HepG2 (cell line): ENCODE measurements around the gene TUBA4B. TPM values are rescaled to one million over a fixed set of nuclear protein-coding genes. Genes with fewer than 3 reads are reported as not detected.
A peak's percentile ranks its signal among the peaks of the same experiment; 100 is the strongest.

Experiments
- ATF1 ChIP-seq: IDR thresholded peaks from 2 replicates; pipeline ENCODE4 v1.6.1; 2016; ENCODE audit warnings: mild to moderate bottlenecking, control low read depth
- ATF7 ChIP-seq, 2 experiments: fragments of 450-650 bp in 1 of 2; sonication (generic) in 1 of 2; formaldehyde crosslinking in 1 of 2; IDR thresholded peaks; 2 replicates each; pipeline versions ENCODE4 v1.4.0 to v1.6.1; 2016 to 2020; ENCODE audit warnings: antibody characterized with exemption in 1 of 2, mild to moderate bottlenecking in 1 of 2, missing genetic modification reagents in 1 of 2
- GTF3A ChIP-seq: sonication (generic); formaldehyde crosslinking; conservative IDR thresholded peaks from 2 replicates; pipeline ENCODE4 v1.4.0; 2020; ENCODE audit warnings: mild to moderate bottlenecking, missing genetic modification reagents
- HNRNPLL ChIP-seq: fragments of 200-400 bp; formaldehyde crosslinking; IDR thresholded peaks from 2 replicates; pipeline ENCODE4 v1.6.1; 2017; ENCODE audit warnings: mild to moderate bottlenecking, low read depth, low read length; ENCODE audit not compliant: poor library complexity, severe bottlenecking
- PHF5A ChIP-seq: IDR thresholded peaks from one replicate; pipeline ENCODE4 v1.6.1; 2018; ENCODE audit warnings: low read depth, missing genetic modification reagents; ENCODE audit not compliant: unreplicated experiment
- RAD21 ChIP-seq: fragments of 450-650 bp; formaldehyde crosslinking; IDR thresholded peaks from 2 replicates; pipeline ENCODE4 v1.5.0; 2020; ENCODE audit warnings: mild to moderate bottlenecking
- SMARCC2 ChIP-seq: fragments of 450-650 bp; IDR thresholded peaks from 2 replicates; pipeline ENCODE4 v1.6.1; 2017; ENCODE audit warnings: antibody characterized with exemption, mild to moderate bottlenecking
- SMYD3 ChIP-seq: sonication (generic); formaldehyde crosslinking; IDR thresholded peaks from 2 replicates; pipeline ENCODE4 v1.8.1; 2023; ENCODE audit warnings: mild to moderate bottlenecking, missing genetic modification reagents
- SRSF4 ChIP-seq: fragments of 200-400 bp; formaldehyde crosslinking; IDR thresholded peaks from one replicate; pipeline ENCODE4 v1.6.1; 2018; ENCODE audit warnings: mild to moderate bottlenecking, low read depth, low read length, moderate library complexity; ENCODE audit not compliant: poor library complexity, severe bottlenecking
- WIZ ChIP-seq: sonication (generic); formaldehyde crosslinking; IDR thresholded peaks from 2 replicates; pipeline ENCODE4 v1.5.1; 2020; ENCODE audit warnings: mild to moderate bottlenecking, missing genetic modification reagents
- ZNF160 ChIP-seq: sonication (generic); formaldehyde crosslinking; IDR thresholded peaks from 2 replicates; pipeline ENCODE4 v1.8.0; 2022; ENCODE audit warnings: mild to moderate bottlenecking, inconsistent platforms, missing genetic modification reagents
- ZNF205 ChIP-seq: IDR thresholded peaks from 2 replicates; pipeline ENCODE4 v1.6.1; 2018; ENCODE audit warnings: missing biosample characterization, missing genetic modification reagents
- ZNF251 ChIP-seq: sonication (generic); formaldehyde crosslinking; IDR thresholded peaks from 2 replicates; pipeline ENCODE4 v1.9.0; 2021; ENCODE audit warnings: mild to moderate bottlenecking, missing genetic modification reagents
- ZNF451 ChIP-seq: sonication (generic); formaldehyde crosslinking; IDR thresholded peaks from 2 replicates; pipeline ENCODE4 v1.5.0; 2020; ENCODE audit warnings: mild to moderate bottlenecking, missing genetic modification reagents
- ZNF605 ChIP-seq: sonication (generic); formaldehyde crosslinking; IDR thresholded peaks from 2 replicates; pipeline ENCODE4 v1.8.0; 2022; ENCODE audit warnings: mild to moderate bottlenecking, missing genetic modification reagents
- ZNF75D ChIP-seq: sonication (generic); formaldehyde crosslinking; IDR thresholded peaks from 2 replicates; pipeline ENCODE4 v1.8.1; 2023; ENCODE audit warnings: missing genetic modification reagents, mild to moderate bottlenecking, borderline replicate concordance
- ZNF83 ChIP-seq: sonication (generic); formaldehyde crosslinking; IDR thresholded peaks from 2 replicates; pipeline ENCODE4 v1.4.0; 2020; ENCODE audit warnings: missing genetic modification reagents, mild to moderate bottlenecking, borderline replicate concordance
- polyA plus RNA-seq, 8 experiments: library from polyadenylated mRNA; depleted of rRNA in 3 of 8; stranded (reverse) in 7 of 8; unstranded in 1 of 8; fragments of >200 nt; fragmentation: Illumina TruSeq in 4 of 8; extraction: Trizol in 4 of 8; gene quantifications; 2 replicates each; pipeline versions ENCODE4 v1.2.1 to v1.2.3, GENCODE V29; 2011 to 2016; ENCODE audit warnings: low read depth in 4 of 8, missing spikeins in 1 of 8, mixed read lengths in 1 of 8; ENCODE audit not compliant: insufficient read depth in 1 of 8
- total RNA-seq, 5 experiments: library from RNA; depleted of rRNA; stranded (reverse); fragments of >200 nt; fragmentation: Illumina TruSeq; extraction: Trizol; gene quantifications; 2 replicates each; pipeline ENCODE4 v1.2.3, GENCODE V29; 2016; ENCODE audit warnings: low read depth in 1 of 5
- TF ChIP-seq, protein P1 (sequence below): sonication (generic); formaldehyde crosslinking; IDR thresholded peaks from 2 replicates; pipeline ENCODE4 v1.4.0; 2020; ENCODE audit warnings: missing genetic modification reagents
- TF ChIP-seq, protein P2 (sequence below): sonication (generic); formaldehyde crosslinking; IDR thresholded peaks from 2 replicates; pipeline ENCODE4 v1.4.0; 2020; ENCODE audit warnings: missing genetic modification reagents, borderline replicate concordance
- TF ChIP-seq, protein P3 (sequence below): sonication (generic); formaldehyde crosslinking; IDR thresholded peaks from 2 replicates; pipeline ENCODE4 v1.4.0; 2020; ENCODE audit warnings: mild to moderate bottlenecking, missing genetic modification reagents
- TF ChIP-seq, protein P4 (sequence below): sonication (generic); formaldehyde crosslinking; IDR thresholded peaks from 2 replicates; pipeline ENCODE4 v1.5.1; 2020; ENCODE audit warnings: missing genetic modification reagents, mild to moderate bottlenecking, borderline replicate concordance
- TF ChIP-seq, protein P5 (sequence below): sonication (generic); formaldehyde crosslinking; conservative IDR thresholded peaks from 2 replicates; pipeline ENCODE4 v1.4.0; 2020; ENCODE audit warnings: missing genetic modification reagents

Gene TUBA4B
- total and polyA plus RNA-seq, 2 of the 13 experiments (the other 11 are each of a cell fraction or from before 2014, with no cell fraction given), result 0.18 to 0.22 TPM

DNA sequence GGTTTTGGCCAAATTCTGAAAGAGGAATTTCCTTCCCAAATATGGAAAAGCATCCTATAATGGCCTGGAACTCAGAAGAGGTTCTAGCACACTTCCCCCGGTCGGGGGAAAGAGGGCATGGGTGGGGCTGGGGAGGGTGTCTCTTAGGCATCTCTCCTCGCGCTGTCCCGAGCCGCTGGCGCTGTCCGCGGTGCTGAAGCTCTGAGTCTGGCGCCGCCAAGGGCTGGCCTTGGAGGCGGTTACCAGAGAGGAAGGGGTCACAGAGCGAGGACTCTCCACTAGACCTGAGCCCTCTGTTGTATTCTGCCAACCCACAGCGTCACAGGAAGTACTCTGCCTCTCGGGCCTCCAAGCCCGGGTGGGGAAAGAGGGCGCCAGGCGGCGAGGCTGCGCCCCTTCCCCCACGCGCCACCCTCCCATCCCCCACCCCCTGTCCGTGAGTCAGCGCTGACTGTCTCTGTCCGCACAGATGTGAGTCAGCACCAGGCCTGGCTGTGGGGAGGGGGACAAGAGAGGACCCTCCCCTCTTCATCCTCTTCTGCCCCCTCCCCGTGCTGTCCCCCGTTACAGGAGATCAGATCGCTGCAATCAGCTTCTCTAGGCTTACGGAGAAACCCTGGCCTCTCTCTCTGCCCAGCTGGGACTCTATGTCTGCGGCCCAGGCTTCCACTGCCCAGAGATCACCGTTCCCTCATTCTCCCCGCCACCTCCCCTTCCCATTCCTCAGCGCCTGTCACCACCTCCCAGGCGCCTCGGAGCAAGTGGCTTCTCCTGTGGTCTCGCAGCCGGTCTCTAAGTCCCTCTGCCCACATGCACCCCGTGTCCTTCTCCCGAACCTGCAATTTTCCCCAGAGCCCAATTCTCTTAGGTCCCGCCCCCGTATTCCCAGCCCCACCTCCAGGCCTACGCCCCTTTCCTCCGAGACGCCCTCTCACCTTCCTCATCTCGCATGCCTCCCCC, 55.4 kb downstream of the TUBA4B start (continued):
- TF ChIP-seq ZNF75D (CRISPR knock-in tag) (peak; percentile 92; the same call in 1 of the 2 replicates), ZNF451 (peak; percentile 68; the same call in 1 of the 2 replicates), SMARCC2 (no peak), RAD21 (0 out of 2 replicates have a peak, but pooled peaks have one; percentile 27), PHF5A (CRISPR knock-in tag) (no peak), ATF1 (CRISPR knock-in tag) (no peak), HNRNPLL (peak; percentile 36), ZNF605 (CRISPR knock-in tag) (peak; percentile 90), ATF7 (IDR thresholded peaks at IDR 0.05) (no peak), ATF7 (CRISPR knock-in tag; IDR thresholded peaks at IDR 0.05) (0 out of 2 replicates have a peak, but pooled peaks have one; percentile 33), SRSF4 (no peak), ZNF205 (peak; percentile 92), GTF3A (CRISPR knock-in tag) (no peak), ZNF83 (peak; percentile 93; the same call in 1 of the 2 replicates), SMYD3 (no peak), ZNF251 (CRISPR knock-in tag) (peak; percentile 89; the same call in 1 of the 2 replicates), WIZ (peak; percentile 99), ZNF160 (CRISPR knock-in tag) (peak; percentile 95)
- TF ChIP-seq, protein P1, sequence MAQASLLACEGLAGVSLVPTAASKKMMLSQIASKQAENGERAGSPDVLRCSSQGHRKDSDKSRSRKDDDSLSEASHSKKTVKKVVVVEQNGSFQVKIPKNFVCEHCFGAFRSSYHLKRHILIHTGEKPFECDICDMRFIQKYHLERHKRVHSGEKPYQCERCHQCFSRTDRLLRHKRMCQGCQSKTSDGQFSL (CRISPR knock-in tag), result peak; percentile 65; the same call in 1 of the 2 replicates
- TF ChIP-seq, protein P2, sequence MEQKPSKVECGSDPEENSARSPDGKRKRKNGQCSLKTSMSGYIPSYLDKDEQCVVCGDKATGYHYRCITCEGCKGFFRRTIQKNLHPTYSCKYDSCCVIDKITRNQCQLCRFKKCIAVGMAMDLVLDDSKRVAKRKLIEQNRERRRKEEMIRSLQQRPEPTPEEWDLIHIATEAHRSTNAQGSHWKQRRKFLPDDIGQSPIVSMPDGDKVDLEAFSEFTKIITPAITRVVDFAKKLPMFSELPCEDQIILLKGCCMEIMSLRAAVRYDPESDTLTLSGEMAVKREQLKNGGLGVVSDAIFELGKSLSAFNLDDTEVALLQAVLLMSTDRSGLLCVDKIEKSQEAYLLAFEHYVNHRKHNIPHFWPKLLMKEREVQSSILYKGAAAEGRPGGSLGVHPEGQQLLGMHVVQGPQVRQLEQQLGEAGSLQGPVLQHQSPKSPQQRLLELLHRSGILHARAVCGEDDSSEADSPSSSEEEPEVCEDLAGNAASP, result peak; percentile 91
- TF ChIP-seq, protein P3, sequence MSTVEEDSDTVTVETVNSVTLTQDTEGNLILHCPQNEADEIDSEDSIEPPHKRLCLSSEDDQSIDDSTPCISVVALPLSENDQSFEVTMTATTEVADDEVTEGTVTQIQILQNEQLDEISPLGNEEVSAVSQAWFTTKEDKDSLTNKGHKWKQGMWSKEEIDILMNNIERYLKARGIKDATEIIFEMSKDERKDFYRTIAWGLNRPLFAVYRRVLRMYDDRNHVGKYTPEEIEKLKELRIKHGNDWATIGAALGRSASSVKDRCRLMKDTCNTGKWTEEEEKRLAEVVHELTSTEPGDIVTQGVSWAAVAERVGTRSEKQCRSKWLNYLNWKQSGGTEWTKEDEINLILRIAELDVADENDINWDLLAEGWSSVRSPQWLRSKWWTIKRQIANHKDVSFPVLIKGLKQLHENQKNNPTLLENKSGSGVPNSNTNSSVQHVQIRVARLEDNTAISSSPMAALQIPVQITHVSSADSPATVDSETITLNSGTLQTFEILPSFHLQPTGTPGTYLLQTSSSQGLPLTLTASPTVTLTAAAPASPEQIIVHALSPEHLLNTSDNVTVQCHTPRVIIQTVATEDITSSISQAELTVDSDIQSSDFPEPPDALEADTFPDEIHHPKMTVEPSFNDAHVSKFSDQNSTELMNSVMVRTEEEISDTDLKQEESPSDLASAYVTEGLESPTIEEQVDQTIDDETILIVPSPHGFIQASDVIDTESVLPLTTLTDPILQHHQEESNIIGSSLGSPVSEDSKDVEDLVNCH, result no peak
- TF ChIP-seq, protein P4, sequence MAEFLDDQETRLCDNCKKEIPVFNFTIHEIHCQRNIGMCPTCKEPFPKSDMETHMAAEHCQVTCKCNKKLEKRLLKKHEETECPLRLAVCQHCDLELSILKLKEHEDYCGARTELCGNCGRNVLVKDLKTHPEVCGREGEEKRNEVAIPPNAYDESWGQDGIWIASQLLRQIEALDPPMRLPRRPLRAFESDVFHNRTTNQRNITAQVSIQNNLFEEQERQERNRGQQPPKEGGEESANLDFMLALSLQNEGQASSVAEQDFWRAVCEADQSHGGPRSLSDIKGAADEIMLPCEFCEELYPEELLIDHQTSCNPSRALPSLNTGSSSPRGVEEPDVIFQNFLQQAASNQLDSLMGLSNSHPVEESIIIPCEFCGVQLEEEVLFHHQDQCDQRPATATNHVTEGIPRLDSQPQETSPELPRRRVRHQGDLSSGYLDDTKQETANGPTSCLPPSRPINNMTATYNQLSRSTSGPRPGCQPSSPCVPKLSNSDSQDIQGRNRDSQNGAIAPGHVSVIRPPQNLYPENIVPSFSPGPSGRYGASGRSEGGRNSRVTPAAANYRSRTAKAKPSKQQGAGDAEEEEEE, result no peak
- TF ChIP-seq, protein P5, sequence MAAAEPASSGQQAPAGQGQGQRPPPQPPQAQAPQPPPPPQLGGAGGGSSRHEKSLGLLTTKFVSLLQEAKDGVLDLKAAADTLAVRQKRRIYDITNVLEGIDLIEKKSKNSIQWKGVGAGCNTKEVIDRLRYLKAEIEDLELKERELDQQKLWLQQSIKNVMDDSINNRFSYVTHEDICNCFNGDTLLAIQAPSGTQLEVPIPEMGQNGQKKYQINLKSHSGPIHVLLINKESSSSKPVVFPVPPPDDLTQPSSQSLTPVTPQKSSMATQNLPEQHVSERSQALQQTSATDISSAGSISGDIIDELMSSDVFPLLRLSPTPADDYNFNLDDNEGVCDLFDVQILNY (CRISPR knock-in tag), result peak; percentile 86
